Activated T-helper 1 cell treated with Interleukin-2 at 50 U/mL for 16 hours (primary cell): ENCODE data around the gene WASF2.
A peak's percentile ranks its signal among the peaks of the same experiment; 100 is the strongest.

Experiments
- DNase-seq: peaks from one replicate; pipeline ENCODE4 v3.0.0-alpha.2; 2020; ENCODE audit warnings: low read depth

WASF2 gene

DNA sequence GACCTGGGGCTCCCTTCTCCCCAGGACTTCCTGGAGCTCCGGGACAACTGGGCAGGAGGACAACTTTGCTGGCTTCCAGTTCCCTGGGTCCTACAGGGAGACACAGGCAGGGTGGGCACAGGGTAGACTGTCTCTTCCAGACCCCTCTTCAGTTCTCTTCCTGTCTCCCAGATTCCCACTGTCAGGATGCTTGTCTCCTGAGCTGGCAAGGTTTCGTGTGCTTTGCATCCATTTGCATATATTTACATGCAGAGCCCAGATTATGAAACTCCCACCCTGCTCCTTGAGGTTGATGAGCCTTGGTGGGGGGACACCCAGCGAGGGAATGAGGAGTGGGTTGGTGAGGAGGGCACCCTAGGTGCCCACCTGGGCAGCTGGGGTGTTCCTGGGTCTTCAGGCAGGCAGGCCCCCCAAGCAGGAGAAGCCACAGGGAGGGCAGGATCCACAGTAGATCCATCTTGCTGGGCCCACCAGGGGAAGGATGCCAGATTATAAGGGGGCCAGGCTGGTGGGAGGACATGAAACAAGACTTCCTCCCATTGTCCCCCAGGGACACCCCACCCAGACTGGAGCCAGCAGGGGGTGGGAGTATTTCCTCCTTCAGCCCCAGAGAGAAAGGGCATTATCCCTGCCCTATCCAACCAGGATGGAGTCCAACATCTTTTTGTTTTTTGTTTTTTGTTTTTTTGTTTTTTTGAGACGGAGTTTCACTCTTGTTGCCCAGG lies 115.4 kb downstream of the WASF2 start, which contains the start of gene FCN3:
FCN3 (minus strand) TSS at position 463 of the 725 bp plus-strand sequence; CDS start at position 457, 6 bp downstream.
- DNase-seq = no peak

DNA sequence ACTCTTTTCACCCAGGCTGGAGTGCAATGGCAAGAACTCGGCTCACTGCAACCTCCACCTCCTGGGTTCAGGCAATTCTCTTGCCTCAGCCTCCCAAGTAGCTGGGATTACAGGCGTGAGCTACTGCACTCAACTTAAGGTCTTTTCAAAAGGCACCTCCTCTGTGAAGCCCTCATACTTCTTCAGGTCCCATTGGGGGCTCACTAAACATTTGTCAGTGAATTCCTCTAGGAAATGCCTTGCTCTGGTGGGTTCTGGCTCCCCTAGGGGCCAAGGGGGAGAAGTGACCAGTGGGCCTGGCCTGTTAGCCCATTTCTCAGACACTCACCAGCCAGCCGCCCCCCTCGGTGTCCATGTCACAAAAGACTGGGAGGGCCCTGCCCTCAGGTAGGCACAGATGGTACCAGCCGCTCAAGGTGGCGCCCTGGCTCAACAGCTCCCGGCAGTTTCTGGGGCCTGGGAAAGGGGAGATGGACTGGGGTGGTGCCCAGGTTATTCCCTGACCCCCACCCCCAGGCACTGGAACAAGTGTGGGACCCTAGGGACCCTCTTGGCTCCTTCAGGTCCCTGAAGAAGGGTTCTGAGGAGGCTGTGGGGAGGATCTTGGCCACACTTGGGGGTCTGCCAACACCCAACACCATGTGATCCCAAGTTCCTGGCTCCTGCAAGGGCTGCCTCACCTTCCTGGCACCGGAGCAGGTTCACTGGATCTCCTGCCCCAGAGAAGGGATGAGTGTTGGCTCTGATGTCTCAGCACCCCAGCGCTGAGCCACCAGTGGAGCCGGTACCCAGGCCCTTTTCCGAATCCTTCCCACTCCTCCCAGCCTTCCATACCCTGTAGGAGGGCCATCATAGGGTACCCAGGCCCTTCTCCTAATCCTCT lies 116.9 kb downstream of the WASF2 start:
- DNase-seq = no peak

DNA sequence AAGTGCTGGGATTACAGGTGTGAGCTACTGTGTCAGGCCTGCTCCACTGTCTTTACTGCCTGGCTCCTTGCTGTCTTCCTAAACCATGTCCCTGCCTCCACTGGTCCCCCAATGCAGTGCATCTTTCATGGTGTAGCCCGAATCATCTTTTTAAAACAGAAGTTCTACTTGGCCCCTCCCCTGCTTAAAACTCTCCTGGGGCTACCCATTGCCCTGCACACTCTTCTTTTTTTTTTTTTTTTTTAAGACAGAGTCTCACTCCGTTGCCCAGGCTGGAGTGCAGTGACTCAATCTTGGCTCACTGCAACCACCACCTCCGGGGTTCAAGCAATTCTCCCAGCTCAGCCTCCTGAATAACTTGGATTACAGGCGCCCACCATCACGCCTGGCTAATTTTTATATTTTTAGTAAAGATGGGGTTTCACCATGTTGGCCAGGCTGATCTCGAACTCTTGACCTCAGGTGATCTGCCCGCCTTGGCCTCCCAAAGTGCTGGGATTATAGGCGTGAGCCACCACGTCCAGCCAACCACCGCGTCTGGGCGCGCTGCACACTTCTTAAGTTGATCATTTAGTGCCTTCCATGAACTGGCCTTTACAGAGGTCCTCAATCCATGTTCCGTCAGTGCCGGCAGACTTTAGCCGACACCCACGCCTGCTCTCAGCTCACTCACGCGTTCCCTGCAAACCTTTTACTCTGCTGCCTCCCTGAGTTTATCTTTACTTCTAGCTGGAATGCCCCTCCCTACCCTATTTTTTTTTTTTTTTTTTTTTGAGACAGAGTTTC lies 117.8 kb downstream of the WASF2 start:
- DNase-seq = no peak

DNA sequence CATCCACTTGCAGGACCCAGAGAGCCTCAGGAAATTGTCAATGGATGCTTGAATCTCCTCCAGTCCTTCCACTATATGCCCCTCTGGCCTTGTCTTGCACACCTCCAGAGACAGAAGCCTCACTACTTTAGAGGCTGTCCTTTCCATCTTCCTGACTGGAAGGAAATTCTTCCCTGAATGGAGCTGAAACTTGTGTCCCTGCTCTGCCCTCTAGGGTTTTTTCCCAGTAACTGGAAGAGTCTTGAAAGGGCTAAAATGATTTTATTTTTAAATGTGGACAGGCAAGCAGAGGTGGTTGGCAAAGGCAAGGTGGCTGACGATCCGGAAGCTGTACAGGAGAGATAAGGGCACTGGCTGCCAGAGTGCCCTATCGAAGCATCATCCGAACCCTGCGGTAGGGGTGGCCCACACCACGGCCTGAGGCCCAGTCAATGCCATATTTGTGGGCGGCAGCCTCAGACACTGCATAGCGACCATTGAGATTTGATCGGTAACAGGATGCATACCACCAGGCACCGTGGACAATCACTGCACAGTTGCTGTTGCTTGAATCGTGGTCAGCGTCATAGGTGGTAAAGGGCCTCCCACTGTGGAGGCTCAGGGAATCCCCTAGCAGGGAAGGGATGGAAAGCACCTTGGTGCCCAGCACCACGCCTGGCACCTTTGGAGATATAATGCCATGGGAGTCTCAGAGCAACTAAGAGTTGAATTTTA lies 120.9 kb downstream of the WASF2 start:
- DNase-seq = no peak

DNA sequence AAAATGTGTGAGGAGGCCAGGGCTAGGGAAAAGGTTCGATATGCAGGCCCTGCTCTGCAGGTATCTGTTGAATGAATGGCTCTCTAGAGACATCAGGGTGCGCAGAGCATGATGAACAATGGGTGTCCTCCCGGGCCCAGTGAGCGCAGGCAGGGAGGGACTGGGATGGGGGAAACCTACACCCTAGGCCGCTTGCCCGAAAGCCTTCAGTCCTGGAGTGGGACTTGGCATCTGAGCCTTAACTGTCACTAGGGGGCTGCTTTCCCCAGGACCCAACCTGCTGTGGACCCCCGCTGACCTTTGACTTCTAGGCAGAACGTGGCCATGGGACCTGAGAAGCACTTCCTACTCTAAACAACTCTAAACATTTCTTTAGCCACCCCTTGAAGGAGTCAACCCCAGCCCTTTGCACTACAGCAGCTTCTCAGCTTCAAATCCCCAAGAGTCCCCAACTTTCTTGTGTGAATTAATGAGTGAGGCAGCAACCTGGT lies 122.8 kb downstream of the WASF2 start:
- no peak for DNase-seq

DNA sequence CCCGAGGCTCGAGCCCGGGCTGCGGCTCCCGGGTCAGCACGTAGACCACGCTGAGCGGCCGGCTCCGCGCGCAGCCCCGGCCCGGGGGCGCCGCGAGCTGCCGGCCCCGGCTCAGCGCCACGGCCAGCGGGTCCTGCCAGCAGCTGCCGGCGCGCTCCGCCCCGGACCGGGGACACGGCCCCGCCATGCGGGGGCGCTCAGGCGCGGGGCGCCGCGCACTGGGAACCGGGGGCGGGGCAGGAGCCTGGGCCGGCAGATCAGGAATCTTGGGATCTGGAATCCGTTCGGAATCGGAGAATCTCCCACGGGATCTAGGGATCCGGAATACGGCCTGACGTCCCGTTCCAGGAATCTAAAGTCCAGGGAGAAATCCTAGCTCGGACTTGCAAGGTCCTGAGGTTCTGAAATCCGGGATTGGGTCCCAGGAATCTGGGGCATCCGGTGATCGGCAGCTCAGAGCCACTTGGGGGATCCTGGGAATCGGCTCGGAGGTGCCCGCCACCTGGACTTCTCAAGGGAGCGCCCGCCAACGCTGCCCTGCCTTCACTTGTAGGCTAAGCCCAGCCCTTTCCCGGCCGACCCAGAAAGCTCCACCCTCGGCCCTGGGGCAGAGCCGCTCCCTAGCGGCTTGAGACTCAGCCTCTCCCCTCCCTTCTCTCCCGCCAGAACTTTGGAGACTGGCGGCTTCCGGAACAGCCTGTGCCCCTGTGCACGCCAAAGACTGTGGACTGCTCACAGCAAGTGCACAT lies 123.4 kb downstream of the WASF2 start, which contains the start of gene MAP3K6:
MAP3K6 (minus strand) TSS at position 551 of the 749 bp plus-strand sequence; CDS start at position 187, 364 bp downstream.
- DNase-seq = no peak

DNA sequence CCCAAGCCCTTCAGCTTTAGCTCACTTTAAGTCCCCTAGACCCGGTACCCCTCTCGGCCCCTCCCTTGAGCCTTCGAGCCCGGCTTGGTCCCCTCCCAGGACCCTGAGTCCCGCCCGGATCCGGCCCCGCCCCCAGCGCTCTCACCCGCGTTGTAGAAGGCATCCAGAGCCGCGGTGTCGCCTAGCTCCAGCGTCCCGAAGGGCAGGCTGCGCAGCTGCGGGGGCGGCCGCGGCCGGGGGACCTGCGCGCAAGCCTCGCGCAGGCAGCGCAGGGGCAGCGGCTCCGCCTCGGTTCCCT lies 123.9 kb downstream of the WASF2 start:
- DNase-seq = peak; percentile 49

DNA sequence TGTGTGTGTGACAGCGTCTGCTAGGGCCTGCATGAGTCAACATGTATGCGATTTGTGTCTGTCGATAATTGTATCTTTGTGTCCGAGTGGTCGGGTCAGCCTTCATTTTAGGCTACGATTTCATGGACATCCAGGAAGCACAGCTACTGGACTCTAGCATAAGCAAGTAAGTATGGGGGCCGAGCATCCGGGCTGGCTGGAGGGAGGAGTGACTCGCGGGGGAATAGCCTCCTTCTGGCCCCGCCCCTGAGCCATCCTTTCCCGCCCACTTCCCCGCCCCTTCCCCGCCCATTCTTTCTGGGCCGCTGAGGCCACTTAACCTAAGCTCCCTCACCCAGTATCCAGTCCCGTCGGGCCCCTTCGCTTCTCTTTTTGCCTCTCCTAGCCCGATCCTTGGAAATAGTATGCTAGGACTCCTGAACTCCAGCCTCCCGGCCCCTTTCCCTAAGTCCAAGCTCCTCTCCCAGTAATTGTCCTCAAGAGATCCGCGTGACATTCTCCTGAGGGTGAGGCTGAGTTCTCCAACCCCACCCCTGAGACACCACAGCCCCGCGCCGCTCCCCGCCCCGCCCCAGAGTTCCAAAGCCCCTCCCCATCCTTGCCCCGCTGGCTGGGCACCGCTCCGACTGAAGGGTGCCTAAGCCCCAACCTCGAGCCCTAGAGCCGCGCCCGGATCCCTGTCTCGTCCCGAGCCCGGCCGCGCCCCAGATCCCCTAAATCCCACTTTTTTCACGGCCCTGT lies 124.4 kb downstream of the WASF2 start:
- DNase-seq = peak; percentile 61

DNA sequence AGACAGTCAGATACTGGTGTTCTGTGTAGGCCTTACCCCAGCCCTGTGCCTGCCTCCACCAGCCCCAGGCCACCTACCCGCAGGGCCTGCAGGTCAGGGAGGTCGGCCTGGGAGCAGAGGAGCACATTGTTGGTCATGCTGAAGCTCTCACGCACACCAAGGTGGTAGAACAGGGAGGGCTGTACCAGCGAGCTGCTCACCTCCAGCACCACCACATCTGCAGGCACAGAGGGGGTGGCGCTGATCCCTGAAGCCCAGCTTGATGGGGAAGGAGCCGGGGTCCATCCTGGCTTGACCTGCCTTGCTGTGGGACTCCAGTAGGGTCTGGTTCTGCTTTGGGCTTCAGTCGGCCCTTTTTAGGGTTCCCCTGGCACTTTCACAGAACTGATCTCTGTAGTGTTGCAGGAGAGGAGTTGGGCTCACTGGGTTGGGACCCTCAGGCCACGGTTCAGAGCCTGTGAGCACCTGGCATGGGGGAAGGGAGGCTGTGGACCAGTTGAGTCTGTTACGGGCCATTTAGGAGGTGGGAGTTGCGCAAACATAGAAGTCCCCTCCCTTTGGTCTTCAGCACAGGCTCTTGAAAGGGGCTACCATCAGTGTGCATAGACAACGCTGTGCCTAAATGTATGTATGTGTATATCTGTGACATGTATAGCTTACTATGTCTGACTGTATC lies 125.1 kb downstream of the WASF2 start:
- DNase-seq = no peak

DNA sequence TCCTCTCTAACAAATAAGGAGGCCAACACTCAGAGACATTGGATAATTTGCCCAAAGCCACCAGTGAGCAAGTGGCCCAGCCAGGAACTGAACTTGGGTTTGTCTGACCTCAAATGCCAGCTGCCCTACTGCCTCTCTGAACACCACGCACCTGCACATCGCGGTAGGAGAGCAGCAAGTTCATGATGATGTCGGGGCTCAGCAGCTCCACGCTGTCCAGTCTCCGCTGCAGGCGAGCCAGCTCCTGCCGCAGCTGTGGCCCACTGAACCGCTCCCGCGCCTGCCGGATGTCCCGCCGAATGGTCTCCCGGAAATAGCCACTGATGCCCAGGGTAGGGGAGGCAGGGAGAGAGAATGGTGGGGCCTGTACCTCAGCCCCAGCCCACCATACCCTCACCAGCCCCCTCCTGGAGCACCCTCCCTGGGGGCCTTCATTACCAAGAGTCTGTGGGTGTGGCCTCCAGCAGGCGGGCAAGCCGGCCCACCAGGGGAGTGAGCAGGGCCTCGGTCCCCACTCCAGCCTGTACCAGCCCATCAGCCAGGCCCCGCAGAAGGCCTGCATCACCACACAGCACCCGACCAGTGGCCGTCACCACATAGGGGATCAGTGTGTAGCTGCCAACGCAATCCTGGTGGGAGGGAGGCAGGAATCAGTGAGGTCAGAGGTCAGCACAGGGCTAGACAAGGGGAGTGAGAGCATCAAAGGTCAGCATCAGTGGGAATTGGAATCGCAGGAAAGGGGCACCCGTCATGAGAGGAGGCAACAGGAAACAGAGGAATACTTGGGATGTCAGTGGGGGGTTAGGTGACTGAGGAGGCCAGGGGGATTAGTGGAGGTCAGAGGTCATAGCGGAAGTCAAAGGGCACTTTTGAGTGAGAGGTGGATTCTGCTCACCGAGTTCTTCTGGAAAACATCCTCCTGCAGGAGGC lies 125.9 kb downstream of the WASF2 start:
- no peak for DNase-seq

DNA sequence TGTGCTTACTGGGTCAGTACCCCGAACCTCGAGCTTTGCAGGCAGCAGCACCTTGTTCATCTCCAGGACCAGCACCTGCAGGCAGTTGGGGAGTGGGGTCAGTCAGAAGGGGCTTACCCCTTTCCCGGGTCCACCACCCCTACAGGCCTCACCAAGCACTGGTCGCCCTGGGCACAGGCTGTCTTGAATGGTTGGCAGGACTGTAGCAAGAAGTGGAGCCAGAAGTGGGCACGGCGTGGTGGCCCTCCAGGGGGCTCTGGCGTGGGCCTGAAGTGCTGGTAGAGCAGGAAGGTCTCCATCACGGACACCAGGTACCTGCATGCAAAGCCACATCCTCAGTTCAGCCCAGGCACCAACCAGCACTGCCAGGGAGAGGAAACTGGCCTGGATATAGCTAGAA lies 128.4 kb downstream of the WASF2 start:
- no peak for DNase-seq

DNA sequence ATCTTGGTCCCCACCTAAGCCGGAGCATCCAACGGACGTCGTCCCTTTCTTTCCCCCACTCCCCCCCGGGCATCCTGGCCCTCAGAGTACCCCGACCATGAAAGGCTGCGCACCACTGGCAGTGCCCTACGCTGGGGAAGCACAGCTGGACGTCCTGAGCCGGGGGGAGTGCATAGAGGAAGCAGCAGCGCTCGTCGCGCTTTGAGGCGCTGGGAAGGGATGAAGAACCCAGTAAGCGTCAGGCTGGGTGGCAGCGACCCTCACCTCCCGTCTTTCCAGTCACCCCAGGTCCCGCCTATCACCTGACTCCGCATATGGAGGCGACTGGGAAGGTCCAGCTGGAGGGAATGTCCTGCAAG lies 128.9 kb downstream of the WASF2 start:
- DNase-seq = no peak

DNA sequence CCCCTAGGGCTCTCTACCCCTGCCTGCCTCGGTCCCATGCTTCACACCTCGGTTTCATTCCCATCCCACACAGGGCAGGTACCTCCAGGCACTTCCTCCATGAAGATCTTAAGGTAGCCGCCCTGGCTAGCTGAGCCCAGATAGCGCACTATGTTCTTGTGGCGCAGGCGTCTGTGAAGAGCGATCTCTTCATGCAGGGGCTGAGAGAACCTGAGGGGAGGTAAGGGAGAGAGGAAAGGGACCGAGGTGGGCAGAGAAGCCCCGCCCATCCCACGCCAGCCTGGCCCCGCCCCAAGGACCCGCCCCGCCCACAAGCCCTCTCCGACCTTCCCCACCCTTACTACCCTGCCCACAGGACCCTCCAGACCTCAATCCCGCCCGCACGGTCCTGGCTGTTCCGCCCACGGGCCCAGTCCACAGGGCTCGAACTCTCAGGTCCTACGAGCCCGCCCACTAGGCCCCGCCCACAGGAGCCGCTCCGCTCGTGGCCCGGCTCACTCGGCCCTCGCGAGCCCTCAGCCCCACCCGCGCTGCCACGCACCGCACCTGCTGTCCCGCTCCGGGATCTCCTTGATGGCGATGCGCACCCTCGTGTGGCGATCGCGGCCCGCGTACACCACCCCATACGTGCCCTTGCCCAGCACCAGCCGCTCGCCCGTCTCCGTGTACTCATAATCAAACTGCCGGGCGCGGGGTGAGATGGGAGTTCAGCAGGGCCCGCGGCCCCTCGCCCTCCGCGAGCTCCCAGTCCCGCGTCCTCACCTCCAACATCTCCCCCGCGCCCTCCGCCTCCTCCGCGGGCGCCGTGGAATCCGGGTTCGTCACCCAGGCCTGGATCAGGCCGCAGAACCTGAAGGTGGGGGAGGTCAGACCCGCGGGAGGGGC lies 129.6 kb downstream of the WASF2 start:
- DNase-seq = peak; percentile 33

DNA sequence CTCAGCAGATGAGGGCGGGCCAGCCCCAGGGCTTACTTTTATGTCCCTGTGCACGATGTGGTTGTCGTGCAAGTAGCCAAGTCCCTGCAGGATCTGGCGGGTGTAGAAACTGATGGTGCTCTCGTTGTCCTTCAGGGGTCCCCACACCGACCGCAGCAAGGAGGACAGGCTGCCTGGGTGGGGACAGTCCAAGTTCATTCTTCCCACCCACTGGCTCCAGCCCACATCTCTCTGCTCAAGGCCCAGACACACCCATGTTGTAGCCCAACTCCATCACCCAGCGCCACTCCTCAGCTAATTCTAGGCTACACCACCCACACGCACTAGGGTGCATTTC lies 130.2 kb downstream of the WASF2 start:
- DNase-seq = no peak

DNA sequence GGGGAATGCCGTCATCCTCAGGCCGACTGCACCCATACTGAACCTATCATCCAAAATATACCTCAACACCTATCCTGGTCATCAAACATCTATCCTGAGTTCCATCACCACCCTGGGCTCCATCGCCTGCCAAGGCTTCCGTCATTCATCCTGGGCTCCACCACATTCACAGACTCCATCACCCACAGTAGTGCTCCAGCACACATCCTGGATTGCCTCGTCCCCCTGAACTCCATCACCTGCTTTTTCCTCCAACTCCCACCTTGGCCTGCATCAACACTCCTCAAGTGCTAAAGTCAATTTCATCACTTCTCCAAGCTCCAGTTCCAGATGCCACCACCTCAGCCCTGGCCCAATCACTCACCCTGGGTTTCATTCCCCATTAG lies 131.0 kb downstream of the WASF2 start:
- DNase-seq = no peak

DNA sequence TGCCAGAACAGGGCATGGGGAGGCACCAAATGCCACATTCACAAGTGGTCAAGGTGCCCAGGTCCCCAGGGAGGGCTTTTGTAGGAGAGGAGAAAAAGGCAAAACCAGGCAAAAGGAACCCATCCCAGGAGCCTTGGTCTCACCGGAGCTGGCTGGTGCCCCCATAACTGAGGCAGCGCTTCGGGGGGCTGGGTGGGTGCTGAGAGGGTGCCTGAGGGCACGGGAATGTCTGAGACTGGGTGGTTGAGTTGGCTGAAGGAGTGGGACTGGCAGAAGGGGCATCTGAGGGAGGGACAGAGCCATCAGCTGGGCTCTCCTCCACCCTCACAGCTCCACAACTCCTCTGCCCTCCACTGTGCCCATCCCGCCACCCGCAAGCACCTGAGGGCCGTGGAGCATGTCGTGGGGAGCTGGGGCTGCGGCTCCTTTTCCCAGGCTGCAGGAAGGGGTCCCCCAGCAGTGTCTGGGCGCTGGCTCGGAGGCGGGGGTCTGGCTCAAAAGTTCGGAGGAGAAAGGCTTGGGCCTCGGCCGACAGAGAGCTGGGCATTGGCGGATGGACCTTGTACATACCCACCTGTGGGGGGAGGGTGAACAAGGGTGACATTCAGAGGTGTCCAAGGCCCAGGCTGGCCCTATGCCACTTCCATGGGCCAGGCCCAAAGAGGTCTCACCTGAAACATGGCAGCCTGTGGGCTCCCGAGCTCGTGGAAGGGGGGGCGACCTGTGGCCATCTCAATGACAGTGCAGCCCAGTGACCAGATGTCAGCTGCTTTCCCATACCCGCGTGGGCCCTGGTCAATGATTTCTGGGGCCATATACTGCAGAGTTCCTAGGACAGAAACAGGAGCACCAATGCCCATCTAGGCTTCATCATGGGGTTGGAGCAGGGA lies 131.7 kb downstream of the WASF2 start:
- DNase-seq = no peak
